Measurements from ENCODE around the gene SIT1.
A peak's percentile ranks its signal among the peaks of the same experiment; 100 is the strongest.
"Not testable (repeated sequence)": the region's sequence is repeated elsewhere in the genome, so short reads cannot be mapped to it uniquely, and the experiment has no call there.

SIT1 gene

GRCh38 chr9:35646533-35647265, 4.0 kb downstream of the SIT1 start:
- no CpG with 5 or more reads among the region's 58 CpGs for WGBS (ENCODE audit: extremely low coverage, insufficient coverage, insufficient read length)

GRCh38 chr9:35646153-35646532, 4.6 kb downstream of the SIT1 start:
- no peaks in the 10 kb centered on the region for H3K36me3 ChIP-seq (ENCODE audit: control insufficient read depth in 1 of 2, insufficient read depth in 2 of 2, low read length in 2 of 2)
- H3K9ac ChIP-seq (ENCODE audit: low read length), result peak overlapping the region; percentile 77
- H2AK5ac ChIP-seq (ENCODE audit: low read length), result no peak overlapping the region
- peaks cover 2% of the 10 kb centered on the region for H3K79me2 ChIP-seq (ENCODE audit: control insufficient read depth, insufficient read depth, low read length, poor library complexity)
- H3K23ac ChIP-seq (ENCODE audit: low read length), result no peak overlapping the region
- peaks cover 6 to 21% of the 10 kb centered on the region in 2 experiments for H3K4me1 ChIP-seq (ENCODE audit: control insufficient read depth in 1 of 2, insufficient read depth in 2 of 2, low read length in 2 of 2)
- peak overlapping the region; percentile 71 for H3K4me3 ChIP-seq (ENCODE audit: low read depth, low read length)
- peak overlapping the region; percentile 72 for H4K8ac ChIP-seq (ENCODE audit: low read depth, low read length)
- H2BK5ac ChIP-seq (ENCODE audit: low read depth, low read length, poor library complexity), result peak overlapping the region; percentile 18
- peak overlapping the region; percentile 83 for H3K4me2 ChIP-seq (ENCODE audit: low read length)
- peak; percentile 51 to 61 for DNase-seq
- H2BK120ac ChIP-seq (ENCODE audit: insufficient read depth, low read length, poor library complexity), result peak overlapping the region; percentile 63
- peak overlapping the region; percentile 86 for H3K18ac ChIP-seq (ENCODE audit: low read length)
- peaks cover 9% of the 10 kb centered on the region for H3K79me1 ChIP-seq (ENCODE audit: low read length)
- H3K9me3 ChIP-seq (ENCODE audit: insufficient read depth, low read depth, low read length), result peaks cover 2% of the 10 kb centered on the region
- peak overlapping the region; percentile 56 for H2AFZ ChIP-seq (ENCODE audit: insufficient read depth, low read length, poor library complexity)
- H2BK12ac ChIP-seq (ENCODE audit: low read length), result no peak overlapping the region
- peak overlapping the region; percentile 80 for H3K27ac ChIP-seq (ENCODE audit: low read depth, low read length)
- H3K27me3 ChIP-seq (ENCODE audit: insufficient read depth, low read length), result no peaks in the 10 kb centered on the region
- no CpG with 5 or more reads among the region's 11 CpGs for WGBS (ENCODE audit: extremely low coverage, insufficient coverage, insufficient read length)
- peak overlapping the region; percentile 72 for H3K4ac ChIP-seq (ENCODE audit: low read depth, low read length)
- peak overlapping the region; percentile 98 for H4K12ac ChIP-seq (ENCODE audit: low read depth, low read length)
- peak overlapping the region; percentile 84 for H3K14ac ChIP-seq (ENCODE audit: low read length)
- peak overlapping the region; percentile 79 for H4K91ac ChIP-seq (ENCODE audit: low read depth, low read length)

More at GRCh38 chr9:35646533-35647265, 4.0 kb downstream of the SIT1 start:
- Histone ChIP-seq H2BK120ac (ENCODE audit: insufficient read depth, low read length, poor library complexity) (peak overlapping the region; percentile 63), H2BK5ac (ENCODE audit: low read depth, low read length, poor library complexity) (peak overlapping the region; percentile 18), H3K79me1 (ENCODE audit: low read length) (peaks cover 9% of the 10 kb centered on the region), H3K27ac (ENCODE audit: low read depth, low read length) (peak overlapping the region; percentile 80), H3K4me3 (ENCODE audit: low read depth, low read length) (peak overlapping the region; percentile 71), H2AK5ac (ENCODE audit: low read length) (no peak overlapping the region), H3K14ac (ENCODE audit: low read length) (peak overlapping the region; percentile 84), H4K12ac (ENCODE audit: low read depth, low read length) (peak overlapping the region; percentile 98), H3K4me1 (ENCODE audit: control insufficient read depth in 1 of 2, insufficient read depth in 2 of 2, low read length in 2 of 2) (peaks cover 6 to 21% of the 10 kb centered on the region in 2 experiments), H4K91ac (ENCODE audit: low read depth, low read length) (peak overlapping the region; percentile 79), H2BK12ac (ENCODE audit: low read length) (no peak overlapping the region), H2AFZ (ENCODE audit: insufficient read depth, low read length, poor library complexity) (peak overlapping the region; percentile 84), H3K18ac (ENCODE audit: low read length) (peak overlapping the region; percentile 19), H3K9ac (ENCODE audit: low read length) (peak overlapping the region; percentile 77), H3K23ac (ENCODE audit: low read length) (no peak overlapping the region), H3K27me3 (ENCODE audit: insufficient read depth, low read length) (no peaks in the 10 kb centered on the region), H3K79me2 (ENCODE audit: control insufficient read depth, insufficient read depth, low read length, poor library complexity) (peaks cover 2% of the 10 kb centered on the region), H3K4me2 (ENCODE audit: low read length) (peak overlapping the region; percentile 83), H4K8ac (ENCODE audit: low read depth, low read length) (peak overlapping the region; percentile 86), H3K36me3 (ENCODE audit: control insufficient read depth in 1 of 2, insufficient read depth in 2 of 2, low read length in 2 of 2) (no peaks in the 10 kb centered on the region), H3K4ac (ENCODE audit: low read depth, low read length) (peak overlapping the region; percentile 72), H3K9me3 (ENCODE audit: insufficient read depth, low read depth, low read length) (peaks cover 2% of the 10 kb centered on the region)
- DNase-seq, result peak; percentile 93 to 98

GRCh38 chr9:35645736-35646135, 5.0 kb downstream of the SIT1 start:
- Histone ChIP-seq H3K4me3 (ENCODE audit: low read depth, low read length) (peak overlapping the region; percentile 18), H3K27ac (ENCODE audit: low read depth, low read length) (peak overlapping the region; percentile 80), H4K8ac (ENCODE audit: low read depth, low read length) (peak overlapping the region; percentile 86), H4K12ac (ENCODE audit: low read depth, low read length) (peak overlapping the region; percentile 98), H3K4me2 (ENCODE audit: low read length) (peak overlapping the region; percentile 83), H3K4me1 (ENCODE audit: control insufficient read depth in 1 of 2, insufficient read depth in 2 of 2, low read length in 2 of 2) (peaks cover 6 to 21% of the 10 kb centered on the region in 2 experiments)
- not testable (repeated sequence) for H2BK12ac ChIP-seq (ENCODE audit: low read length); H3K23ac ChIP-seq (ENCODE audit: low read length); H3K14ac ChIP-seq (ENCODE audit: low read length); H3K27me3 ChIP-seq (ENCODE audit: insufficient read depth, low read length); H3K18ac ChIP-seq (ENCODE audit: low read length); H4K91ac ChIP-seq (ENCODE audit: low read depth, low read length); H2BK120ac ChIP-seq (ENCODE audit: insufficient read depth, low read length, poor library complexity); H3K9me3 ChIP-seq (ENCODE audit: insufficient read depth, low read depth, low read length); H3K79me2 ChIP-seq (ENCODE audit: control insufficient read depth, insufficient read depth, low read length, poor library complexity); H3K9ac ChIP-seq (ENCODE audit: low read length); H2BK5ac ChIP-seq (ENCODE audit: low read depth, low read length, poor library complexity); H3K4ac ChIP-seq (ENCODE audit: low read depth, low read length); DNase-seq; H3K36me3 ChIP-seq (ENCODE audit: control insufficient read depth in 1 of 2, insufficient read depth in 2 of 2, low read length in 2 of 2); H2AFZ ChIP-seq (ENCODE audit: insufficient read depth, low read length, poor library complexity); H2AK5ac ChIP-seq (ENCODE audit: low read length); H3K79me1 ChIP-seq (ENCODE audit: low read length)
- WGBS (ENCODE audit: extremely low coverage, insufficient coverage, insufficient read length), result no CpG with 5 or more reads among the region's 10 CpGs

- Histone ChIP-seq H3K18ac (ENCODE audit: low read length) (no peak overlapping the region), H3K79me2 (ENCODE audit: control insufficient read depth, insufficient read depth, low read length, poor library complexity) (peaks cover 2% of the 10 kb centered on the region), H3K4me1 (ENCODE audit: control insufficient read depth in 1 of 2, insufficient read depth in 2 of 2, low read length in 2 of 2) (peaks cover 0 to 10% of the 10 kb centered on the region in 2 experiments), H2BK5ac (ENCODE audit: low read depth, low read length, poor library complexity) (no peak overlapping the region), H3K14ac (ENCODE audit: low read length) (no peak overlapping the region), H4K12ac (ENCODE audit: low read depth, low read length) (no peak overlapping the region), H2BK12ac (ENCODE audit: low read length) (no peak overlapping the region), H3K27me3 (ENCODE audit: insufficient read depth, low read length) (no peaks in the 10 kb centered on the region), H4K91ac (ENCODE audit: low read depth, low read length) (no peak overlapping the region), H3K79me1 (ENCODE audit: low read length) (peaks cover 9% of the 10 kb centered on the region), H3K27ac (ENCODE audit: low read depth, low read length) (no peak overlapping the region), H2AFZ (ENCODE audit: insufficient read depth, low read length, poor library complexity) (no peak overlapping the region), H3K9me3 (ENCODE audit: insufficient read depth, low read depth, low read length) (peaks cover 2% of the 10 kb centered on the region), H2BK120ac (ENCODE audit: insufficient read depth, low read length, poor library complexity) (no peak overlapping the region), H3K4me3 (ENCODE audit: low read depth, low read length) (no peak overlapping the region), H3K4ac (ENCODE audit: low read depth, low read length) (no peak overlapping the region), H3K23ac (ENCODE audit: low read length) (no peak overlapping the region), H3K9ac (ENCODE audit: low read length) (no peak overlapping the region), H3K4me2 (ENCODE audit: low read length) (no peak overlapping the region), H4K8ac (ENCODE audit: low read depth, low read length) (no peak overlapping the region), H2AK5ac (ENCODE audit: low read length) (no peak overlapping the region), H3K36me3 (ENCODE audit: control insufficient read depth in 1 of 2, insufficient read depth in 2 of 2, low read length in 2 of 2) (no peaks in the 10 kb centered on the region)
- no peak for DNase-seq
- no CpG with 5 or more reads among the region's 12 CpGs for WGBS (ENCODE audit: extremely low coverage, insufficient coverage, insufficient read length)
Observed at GRCh38 chr9:35643046-35643445, 7.7 kb downstream of the SIT1 start.

Measured in trophoblast cell (in vitro differentiated cells and primary cell).